ENCODE measurements around the gene NET1. TPM values are rescaled to one million over a fixed set of nuclear protein-coding genes. Genes with fewer than 3 reads are reported as not detected.

NET1 gene
- total RNA-seq, 1 donor from 2014 or later: 47.5 TPM

DNA sequence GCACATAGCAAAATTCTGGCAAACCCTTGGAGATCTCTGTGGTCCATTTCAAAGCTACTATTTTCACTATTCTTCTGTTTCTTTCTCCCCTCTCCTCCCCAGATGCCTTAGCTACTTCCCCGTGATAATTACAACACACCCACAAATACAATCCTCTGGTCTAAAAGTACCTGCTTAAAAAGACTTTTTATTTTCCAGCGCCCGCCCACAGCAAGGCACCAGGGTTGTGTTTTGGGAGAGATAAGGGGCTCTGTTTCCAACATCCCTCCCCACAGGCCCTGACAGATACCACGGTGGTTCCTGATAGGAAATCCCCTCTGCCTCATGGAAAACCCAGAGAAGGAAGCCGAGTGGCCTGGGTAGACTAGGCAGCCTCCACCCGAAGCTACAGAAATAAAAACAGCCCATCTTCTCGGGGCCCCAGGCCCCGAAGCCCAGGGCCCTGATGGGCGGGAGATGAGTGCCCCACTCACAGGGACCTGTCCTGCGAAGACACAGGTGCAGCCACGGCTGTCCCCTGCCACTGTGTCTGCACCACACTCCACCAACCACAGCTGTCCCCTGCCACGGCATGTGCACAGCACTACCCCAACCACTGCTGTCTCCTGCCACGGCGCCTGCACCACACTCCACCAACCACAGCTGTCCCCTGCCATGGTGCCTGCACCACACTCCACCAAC, 67.3 kb downstream of the NET1 start:
- Mint-ChIP-seq H3K27ac (ENCODE audit: unreplicated experiment) (no peak overlapping the region), H3K9me3 (ENCODE audit: low read depth) (no peaks in the 10 kb centered on the region), H3K4me1 (ENCODE audit: low read depth) (no peaks in the 10 kb centered on the region), H3K4me3 (ENCODE audit: unreplicated experiment) (no peak overlapping the region), H3K36me3 (ENCODE audit: low read depth) (no peaks in the 10 kb centered on the region), H3K27me3 (ENCODE audit: low read depth) (no peaks in the 10 kb centered on the region)
- DNase-seq (ENCODE audit: low spot score): no peak
- TF ChIP-seq, protein P1, sequence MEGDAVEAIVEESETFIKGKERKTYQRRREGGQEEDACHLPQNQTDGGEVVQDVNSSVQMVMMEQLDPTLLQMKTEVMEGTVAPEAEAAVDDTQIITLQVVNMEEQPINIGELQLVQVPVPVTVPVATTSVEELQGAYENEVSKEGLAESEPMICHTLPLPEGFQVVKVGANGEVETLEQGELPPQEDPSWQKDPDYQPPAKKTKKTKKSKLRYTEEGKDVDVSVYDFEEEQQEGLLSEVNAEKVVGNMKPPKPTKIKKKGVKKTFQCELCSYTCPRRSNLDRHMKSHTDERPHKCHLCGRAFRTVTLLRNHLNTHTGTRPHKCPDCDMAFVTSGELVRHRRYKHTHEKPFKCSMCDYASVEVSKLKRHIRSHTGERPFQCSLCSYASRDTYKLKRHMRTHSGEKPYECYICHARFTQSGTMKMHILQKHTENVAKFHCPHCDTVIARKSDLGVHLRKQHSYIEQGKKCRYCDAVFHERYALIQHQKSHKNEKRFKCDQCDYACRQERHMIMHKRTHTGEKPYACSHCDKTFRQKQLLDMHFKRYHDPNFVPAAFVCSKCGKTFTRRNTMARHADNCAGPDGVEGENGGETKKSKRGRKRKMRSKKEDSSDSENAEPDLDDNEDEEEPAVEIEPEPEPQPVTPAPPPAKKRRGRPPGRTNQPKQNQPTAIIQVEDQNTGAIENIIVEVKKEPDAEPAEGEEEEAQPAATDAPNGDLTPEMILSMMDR (IDR thresholded peaks at IDR 0.05): no peak

DNA sequence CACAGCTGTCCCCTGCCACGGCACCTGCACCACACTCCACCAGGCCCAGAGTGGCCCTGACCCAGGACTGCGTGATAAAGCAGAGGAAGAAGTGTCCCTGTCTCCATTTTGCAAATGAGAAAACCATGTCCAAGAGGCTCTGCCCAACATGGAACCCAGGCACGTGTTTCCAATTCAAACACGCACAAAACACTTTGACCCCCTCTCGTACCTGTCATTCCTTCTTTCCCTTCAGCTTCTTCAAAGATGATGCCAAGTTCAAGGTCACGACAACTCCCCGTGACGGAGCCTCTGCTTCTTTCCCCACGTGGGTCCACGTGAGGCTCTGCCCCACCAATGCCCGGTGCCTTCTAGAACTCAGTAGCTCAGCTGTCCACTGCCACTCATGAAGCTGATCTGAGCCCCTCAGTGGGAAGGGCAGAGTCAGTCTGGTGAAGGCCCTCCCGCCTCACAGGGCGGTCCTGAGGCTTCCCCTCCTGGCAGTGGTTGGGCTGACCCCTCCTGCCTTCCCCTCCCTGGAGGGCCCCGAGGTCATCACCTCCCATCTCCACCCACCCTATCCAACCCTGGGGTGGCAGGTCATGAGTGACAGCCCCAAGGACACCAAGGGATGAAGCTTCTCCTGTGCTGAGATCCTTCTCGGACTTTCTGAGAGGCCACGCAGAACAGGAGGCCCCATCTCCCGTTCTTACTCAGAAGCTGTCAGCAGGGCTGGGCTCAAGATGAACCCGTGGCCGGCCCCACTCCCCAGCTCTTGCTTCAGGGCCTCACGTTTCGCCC, 68.0 kb downstream of the NET1 start:
- no peaks in the 10 kb centered on the region for H3K4me1 Mint-ChIP-seq (ENCODE audit: low read depth)
- H3K27me3 Mint-ChIP-seq (ENCODE audit: low read depth): no peaks in the 10 kb centered on the region
- H3K4me3 Mint-ChIP-seq (ENCODE audit: unreplicated experiment): no peak overlapping the region
- no peak overlapping the region for H3K27ac Mint-ChIP-seq (ENCODE audit: unreplicated experiment)
- TF ChIP-seq, protein P1 (IDR thresholded peaks at IDR 0.05): no peak
- no peaks in the 10 kb centered on the region for H3K9me3 Mint-ChIP-seq (ENCODE audit: low read depth)
- no peak for DNase-seq (ENCODE audit: low spot score)
- H3K36me3 Mint-ChIP-seq (ENCODE audit: low read depth): no peaks in the 10 kb centered on the region

DNA sequence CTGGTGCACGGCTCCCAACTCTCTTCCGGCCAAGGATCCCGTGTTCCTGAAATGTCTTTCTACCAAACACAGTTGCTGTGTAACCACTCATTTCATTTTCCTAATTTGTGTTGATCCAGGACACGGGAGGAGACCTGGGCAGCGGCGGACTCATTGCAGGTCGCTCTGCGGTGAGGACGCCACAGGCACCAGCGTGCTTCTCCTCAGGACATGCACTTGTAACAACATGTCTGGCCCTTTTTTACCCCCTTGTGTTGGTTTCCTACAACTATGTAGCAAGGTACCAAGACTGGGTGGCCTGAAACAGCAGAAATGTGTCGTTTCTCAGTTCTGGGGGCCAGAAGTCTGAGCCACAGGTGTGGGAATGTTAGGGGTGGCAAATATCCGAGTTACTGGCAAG, 68.8 kb downstream of the NET1 start:
- H3K9me3 Mint-ChIP-seq (ENCODE audit: low read depth): no peaks in the 10 kb centered on the region
- no peak overlapping the region for H3K4me3 Mint-ChIP-seq (ENCODE audit: unreplicated experiment)
- H3K36me3 Mint-ChIP-seq (ENCODE audit: low read depth): no peaks in the 10 kb centered on the region
- no peak for DNase-seq (ENCODE audit: low spot score)
- H3K27ac Mint-ChIP-seq (ENCODE audit: unreplicated experiment): no peak overlapping the region
- H3K4me1 Mint-ChIP-seq (ENCODE audit: low read depth): no peaks in the 10 kb centered on the region
- no peaks in the 10 kb centered on the region for H3K27me3 Mint-ChIP-seq (ENCODE audit: low read depth)
- TF ChIP-seq, protein P1 (IDR thresholded peaks at IDR 0.05): no peak

DNA sequence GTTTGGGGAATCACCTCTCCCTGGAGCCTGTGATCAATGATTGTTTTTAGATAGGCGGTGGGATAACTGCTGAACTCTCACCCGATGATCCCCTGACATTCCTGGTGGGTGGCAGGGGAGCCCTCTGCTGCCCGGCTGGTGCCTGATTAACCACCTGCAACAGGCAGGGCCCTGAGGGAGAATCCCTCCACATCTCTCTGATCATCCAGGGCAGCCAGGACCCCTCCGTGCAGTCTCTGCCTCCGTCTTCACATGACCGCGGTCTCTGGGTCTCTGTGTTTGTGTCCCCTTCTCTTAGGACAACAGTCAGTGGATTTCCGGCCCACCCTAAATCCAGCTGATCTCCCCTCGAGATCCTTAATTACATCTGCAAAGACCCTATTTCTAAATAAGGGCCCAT, 69.7 kb downstream of the NET1 start:
- no peak for DNase-seq (ENCODE audit: low spot score)
- TF ChIP-seq, protein P1 (IDR thresholded peaks at IDR 0.05): no peak
- no peak overlapping the region for H3K4me3 Mint-ChIP-seq (ENCODE audit: unreplicated experiment)
- no peak overlapping the region for H3K27ac Mint-ChIP-seq (ENCODE audit: unreplicated experiment)
- H3K4me1 Mint-ChIP-seq (ENCODE audit: low read depth): no peaks in the 10 kb centered on the region
- H3K27me3 Mint-ChIP-seq (ENCODE audit: low read depth): no peaks in the 10 kb centered on the region
- no peaks in the 10 kb centered on the region for H3K9me3 Mint-ChIP-seq (ENCODE audit: low read depth)
- no peaks in the 10 kb centered on the region for H3K36me3 Mint-ChIP-seq (ENCODE audit: low read depth)

DNA sequence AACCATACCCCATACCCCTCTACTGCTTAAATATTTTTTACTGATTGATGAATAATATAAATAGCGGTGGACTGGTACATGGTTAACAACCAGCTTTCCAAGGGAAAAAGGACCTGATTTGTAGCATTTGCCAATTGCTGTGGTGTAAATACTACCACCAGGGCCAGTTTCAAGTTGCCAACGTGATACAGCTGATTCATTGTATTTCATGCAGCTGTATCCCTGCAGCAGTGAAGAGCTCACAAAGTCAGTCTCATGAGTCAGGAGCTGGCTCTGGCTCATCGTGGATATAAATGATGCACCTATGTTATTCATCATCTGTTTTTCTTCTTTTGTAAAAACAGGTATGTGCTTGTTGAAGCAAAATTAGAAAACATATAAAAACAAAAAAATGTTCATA, 71.8 kb downstream of the NET1 start:
- Mint-ChIP-seq H3K9me3 (ENCODE audit: low read depth) (no peaks in the 10 kb centered on the region), H3K27me3 (ENCODE audit: low read depth) (no peaks in the 10 kb centered on the region), H3K4me1 (ENCODE audit: low read depth) (no peaks in the 10 kb centered on the region), H3K4me3 (ENCODE audit: unreplicated experiment) (no peak overlapping the region), H3K36me3 (ENCODE audit: low read depth) (no peaks in the 10 kb centered on the region), H3K27ac (ENCODE audit: unreplicated experiment) (no peak overlapping the region)
- DNase-seq (ENCODE audit: low spot score): no peak
- TF ChIP-seq, protein P1 (IDR thresholded peaks at IDR 0.05): no peak
